Measurements from ENCODE around the gene PRKD3. TPM values are rescaled to one million over a fixed set of nuclear protein-coding genes. Genes with fewer than 3 reads are reported as not detected.

The PRKD3 gene
- total and polyA plus RNA-seq, 5 experiments from 2014 or later, result 22.9 to 50.2 (median 26.5) TPM

GRCh38 chr2:37322368-37322767 is 2.3 kb downstream of the PRKD3 start:
- H3K9me3 Mint-ChIP-seq, result no peaks in the 10 kb centered on the region
- DNase-seq (no peak), ATAC-seq (no peak)
- H3K27ac Mint-ChIP-seq, result peak overlapping the region in 2 of 10 donors; percentile 7 to 40
- peaks cover 2 to 8% (median 5%) of the 10 kb centered on the region in 3 donors for H3K36me3 Mint-ChIP-seq
- H3K4me3 Mint-ChIP-seq, result peak overlapping the region in 7 of 10 donors; percentile 3 to 99 (median 15)
- POLR2A ChIA-PET, result interaction anchor here (2.1 kb wide), 1 partner anchor 90 kb away, joined by 11 read pairs; the partner anchor contains the start of genes CEBPZ and NDUFAF7
- H3K27me3 Mint-ChIP-seq, result peaks cover 0 to 6% (median 3%) of the 10 kb centered on the region in 5 donors
- H3K4me1 Mint-ChIP-seq, result peaks cover 23 to 72% (median 48%) of the 10 kb centered on the region in 4 donors

GRCh38 chr2:37321029-37321682 is 3.5 kb downstream of the PRKD3 start:
- no peaks in the 10 kb centered on the region for H3K27me3 Mint-ChIP-seq
- H3K4me3 Mint-ChIP-seq, result peak overlapping the region in 5 of 10 donors; percentile 11 to 43 (median 19)
- H3K27ac Mint-ChIP-seq, result peak overlapping the region in 1 of 10 donors; percentile 6
- POLR2A ChIA-PET, result no interaction called here
- DNase-seq, result no peak
- ATAC-seq, result no peak
- H3K4me1 Mint-ChIP-seq, result peaks cover 23 to 75% (median 54%) of the 10 kb centered on the region in 4 donors
- H3K9me3 Mint-ChIP-seq, result no peaks in the 10 kb centered on the region
- peaks cover 5 to 15% (median 5%) of the 10 kb centered on the region in 3 donors for H3K36me3 Mint-ChIP-seq

DNA sequence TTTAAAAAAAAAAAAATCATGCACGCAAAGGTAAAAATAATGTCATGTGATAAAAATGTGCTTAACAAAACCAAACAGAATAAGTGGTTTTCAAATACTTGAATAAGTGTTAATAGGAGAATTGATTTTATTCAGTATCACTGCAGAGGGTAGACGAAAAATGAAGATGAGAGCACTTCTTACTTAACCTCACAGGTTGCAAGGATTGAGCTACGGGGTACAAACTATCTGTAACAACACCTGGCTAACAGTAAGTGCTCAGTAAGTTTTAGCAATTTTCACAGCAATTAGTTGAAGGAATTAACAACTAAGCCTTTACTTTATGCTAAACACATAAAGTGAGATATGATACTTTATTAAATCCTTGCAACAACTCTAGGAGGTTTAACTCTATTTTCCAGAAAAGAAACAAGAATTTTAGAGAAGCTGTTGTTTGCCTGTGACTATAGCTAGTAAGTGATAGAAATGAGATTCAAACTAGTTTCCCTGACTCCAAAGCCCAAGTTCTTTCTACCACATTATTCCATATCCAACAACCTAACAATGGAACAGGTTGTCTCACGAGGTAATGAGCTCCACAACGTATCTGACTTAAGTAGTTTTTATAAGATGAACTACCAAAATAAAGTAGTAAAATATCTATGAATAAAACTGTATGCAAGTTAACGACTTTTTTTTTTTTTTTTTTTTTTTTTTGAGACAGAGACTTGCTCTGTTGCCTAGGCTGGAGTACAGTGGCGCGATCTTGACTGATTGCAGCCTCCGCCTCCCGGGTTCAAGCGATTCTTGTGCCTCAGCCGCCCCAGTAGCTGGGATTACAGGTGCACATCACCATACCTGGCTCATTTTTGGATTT is 4.7 kb downstream of the PRKD3 start:
- no peaks in the 10 kb centered on the region for H3K27me3 Mint-ChIP-seq
- no peak for DNase-seq
- no peak for ATAC-seq
- POLR2A ChIA-PET, result interaction anchor here (0.7 kb wide), 5 partner anchors 22 to 1883 kb away, joined by 3 to 9 read pairs (median 5); no protein-coding TSS in a partner anchor
- no peak overlapping the region for H3K27ac Mint-ChIP-seq
- H3K36me3 Mint-ChIP-seq, result peaks cover 5 to 25% (median 13%) of the 10 kb centered on the region in 3 donors
- no peak overlapping the region for H3K4me3 Mint-ChIP-seq
- no peaks in the 10 kb centered on the region for H3K9me3 Mint-ChIP-seq
- peaks cover 23 to 80% (median 61%) of the 10 kb centered on the region in 4 donors for H3K4me1 Mint-ChIP-seq

GRCh38 chr2:37318401-37318800 is 6.2 kb downstream of the PRKD3 start:
- no peaks in the 10 kb centered on the region for H3K27me3 Mint-ChIP-seq
- DNase-seq (no peak), ATAC-seq (no peak)
- peaks cover 20 to 87% (median 69%) of the 10 kb centered on the region in 4 donors for H3K4me1 Mint-ChIP-seq
- H3K9me3 Mint-ChIP-seq, result no peaks in the 10 kb centered on the region
- H3K4me3 Mint-ChIP-seq, result peak overlapping the region in 1 of 10 donors; percentile 7
- peaks cover 0 to 25% (median 13%) of the 10 kb centered on the region in 3 donors for H3K36me3 Mint-ChIP-seq
- peak overlapping the region in 1 of 10 donors; percentile 7 for H3K27ac Mint-ChIP-seq
- POLR2A ChIA-PET, result interaction anchor here (0.7 kb wide), 1 partner anchor 560 kb away, joined by 3 read pairs; no protein-coding TSS in a partner anchor

- Mint-ChIP-seq H3K27ac (peak overlapping the region in 1 of 10 donors; percentile 7), H3K9me3 (no peaks in the 10 kb centered on the region), H3K4me3 (no peak overlapping the region), H3K4me1 (peaks cover 24 to 87% (median 71%) of the 10 kb centered on the region in 4 donors), H3K27me3 (no peaks in the 10 kb centered on the region), H3K36me3 (peaks cover 0 to 25% (median 13%) of the 10 kb centered on the region in 3 donors)
- no peak for ATAC-seq
- POLR2A ChIA-PET, result interaction anchor here (0.7 kb wide), 2 partner anchors 48 to 560 kb away, joined by 3 to 4 read pairs; no protein-coding TSS in a partner anchor
- DNase-seq, result no peak
Observed at GRCh38 chr2:37317746-37318145, 6.9 kb downstream of the PRKD3 start.

- Mint-ChIP-seq H3K4me3 (peak overlapping the region in 2 of 10 donors; percentile 12 to 27), H3K9me3 (no peaks in the 10 kb centered on the region), H3K27ac (no peak overlapping the region)
Observed at GRCh38 chr2:37316181-37316580, 8.5 kb downstream of the PRKD3 start.

DNA sequence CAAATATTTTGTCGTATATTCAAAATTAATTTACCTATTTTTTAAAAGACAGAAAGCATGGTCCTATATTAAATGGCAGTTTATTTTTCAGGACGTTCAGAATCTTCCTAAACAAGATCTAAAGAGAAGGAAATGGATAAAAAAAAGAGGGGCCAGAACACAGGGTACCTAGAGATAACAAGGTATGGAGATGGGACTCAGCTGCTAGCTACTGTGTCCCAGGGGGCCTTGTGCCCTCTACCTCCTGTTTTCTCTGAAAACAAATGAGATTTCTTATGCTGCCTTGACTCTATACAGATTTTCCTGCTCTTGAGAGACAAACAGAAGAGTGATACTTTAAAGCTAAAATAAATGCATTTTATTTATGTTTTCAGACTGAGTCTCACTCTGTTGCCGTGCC is 9.3 kb downstream of the PRKD3 start:
- Mint-ChIP-seq H3K27me3 (no peaks in the 10 kb centered on the region), H3K4me1 (peaks cover 29 to 89% (median 74%) of the 10 kb centered on the region in 4 donors), H3K27ac (no peak overlapping the region), H3K9me3 (no peaks in the 10 kb centered on the region), H3K4me3 (peak overlapping the region in 1 of 10 donors; percentile 11), H3K36me3 (peaks cover 0 to 25% (median 13%) of the 10 kb centered on the region in 3 donors)
- DNase-seq (no peak), ATAC-seq (no peak)
- POLR2A ChIA-PET, result no interaction called here

More at GRCh38 chr2:37316181-37316580, 8.5 kb downstream of the PRKD3 start:
- Mint-ChIP-seq H3K4me1 (peaks cover 23 to 86% (median 68%) of the 10 kb centered on the region in 4 donors), H3K27me3 (no peaks in the 10 kb centered on the region), H3K36me3 (peaks cover 0 to 25% (median 13%) of the 10 kb centered on the region in 3 donors)
- DNase-seq (no peak), ATAC-seq (no peak)
- POLR2A ChIA-PET, result no interaction called here

- DNase-seq, result no peak
- POLR2A ChIA-PET, result no interaction called here
- H3K27ac Mint-ChIP-seq, result peak overlapping the region in 1 of 10 donors; percentile 49
- ATAC-seq, result no peak
- peaks cover 21 to 69% (median 55%) of the 10 kb centered on the region in 4 donors for H3K4me1 Mint-ChIP-seq
- no peaks in the 10 kb centered on the region for H3K9me3 Mint-ChIP-seq
- peaks cover 0 to 4% (median 0%) of the 10 kb centered on the region in 3 donors for H3K36me3 Mint-ChIP-seq
- H3K4me3 Mint-ChIP-seq, result no peak overlapping the region
- H3K27me3 Mint-ChIP-seq, result no peaks in the 10 kb centered on the region
Observed at GRCh38 chr2:37307500-37307899, 17.1 kb downstream of the PRKD3 start.

- Mint-ChIP-seq H3K27me3 (no peaks in the 10 kb centered on the region), H3K4me1 (peaks cover 17 to 70% (median 50%) of the 10 kb centered on the region in 4 donors), H3K36me3 (peaks cover 0 to 4% (median 0%) of the 10 kb centered on the region in 3 donors), H3K27ac (peak overlapping the region in 3 of 10 donors; percentile 37 to 72 (median 62)), H3K4me3 (no peak overlapping the region), H3K9me3 (no peaks in the 10 kb centered on the region)
- ATAC-seq (no peak), DNase-seq (no peak)
- POLR2A ChIA-PET, result no interaction called here
Observed at GRCh38 chr2:37306024-37306423, 18.6 kb downstream of the PRKD3 start.

- no peaks in the 10 kb centered on the region for H3K27me3 Mint-ChIP-seq
- no peak overlapping the region for H3K27ac Mint-ChIP-seq
- no peak for ATAC-seq
- H3K36me3 Mint-ChIP-seq, result peaks cover 2 to 9% (median 5%) of the 10 kb centered on the region in 3 donors
- no peak overlapping the region for H3K4me3 Mint-ChIP-seq
- H3K9me3 Mint-ChIP-seq, result no peaks in the 10 kb centered on the region
- DNase-seq, result no peak
- POLR2A ChIA-PET, result no interaction called here
- peaks cover 12 to 61% (median 41%) of the 10 kb centered on the region in 4 donors for H3K4me1 Mint-ChIP-seq
Observed at GRCh38 chr2:37302701-37303252, 21.9 kb downstream of the PRKD3 start.

DNA sequence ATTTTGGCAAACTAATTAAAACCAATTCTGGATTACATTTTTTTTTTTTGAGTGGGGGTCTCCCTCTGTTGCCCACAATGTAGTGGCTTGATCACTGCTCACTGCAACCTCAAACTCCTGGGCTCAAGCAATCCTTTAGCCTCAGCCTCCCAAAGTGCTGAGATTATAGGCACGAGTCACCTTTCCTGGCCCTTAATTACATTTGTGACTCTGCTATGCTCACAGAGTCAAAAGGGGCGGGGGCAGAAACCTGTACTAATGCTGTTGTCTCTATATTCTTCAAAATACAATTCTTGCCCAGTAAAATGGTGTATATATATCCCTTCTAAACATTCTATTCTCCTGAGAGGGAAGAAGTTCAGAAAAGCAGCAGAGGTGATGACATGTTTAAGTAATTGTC is 23.2 kb downstream of the PRKD3 start:
- H3K4me1 Mint-ChIP-seq, result peaks cover 12 to 47% (median 33%) of the 10 kb centered on the region in 4 donors
- POLR2A ChIA-PET, result interaction anchor here (0.7 kb wide), 1 partner anchor 1766 kb away, joined by 4 read pairs; no protein-coding TSS in a partner anchor
- H3K9me3 Mint-ChIP-seq, result no peaks in the 10 kb centered on the region
- no peak overlapping the region for H3K4me3 Mint-ChIP-seq
- H3K27ac Mint-ChIP-seq, result no peak overlapping the region
- no peaks in the 10 kb centered on the region for H3K27me3 Mint-ChIP-seq
- peaks cover 2 to 9% (median 5%) of the 10 kb centered on the region in 3 donors for H3K36me3 Mint-ChIP-seq
- ATAC-seq (no peak), DNase-seq (no peak)

DNA sequence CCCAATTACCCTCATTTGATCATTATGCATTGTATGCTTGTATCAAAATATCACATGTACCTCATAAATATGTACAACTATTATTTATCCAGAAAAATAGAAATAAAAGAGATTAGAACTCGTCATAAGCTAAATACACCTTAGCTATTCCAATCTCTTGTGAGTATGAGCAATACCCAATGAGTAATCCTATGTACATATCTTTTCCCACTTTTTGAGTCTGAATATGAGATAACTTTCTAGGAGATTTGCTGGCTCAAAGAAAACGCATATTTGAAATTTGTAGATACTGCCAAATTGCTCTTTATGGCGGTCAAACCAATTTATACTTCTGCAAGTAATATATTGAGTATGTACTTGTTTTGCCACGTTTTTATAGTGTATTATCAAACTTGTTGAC is 24.1 kb downstream of the PRKD3 start:
- Mint-ChIP-seq H3K27ac (no peak overlapping the region), H3K4me3 (no peak overlapping the region), H3K9me3 (no peaks in the 10 kb centered on the region), H3K27me3 (no peaks in the 10 kb centered on the region), H3K4me1 (peaks cover 9 to 39% (median 30%) of the 10 kb centered on the region in 4 donors), H3K36me3 (peaks cover 2 to 9% (median 5%) of the 10 kb centered on the region in 3 donors)
- POLR2A ChIA-PET, result interaction anchor here (0.7 kb wide), 1 partner anchor 1767 kb away, joined by 4 read pairs; no protein-coding TSS in a partner anchor
- ATAC-seq, result no peak
- DNase-seq, result no peak

Data from naive thymus-derived CD8-positive, alpha-beta T cell (primary cell).